HCT116 (cell line): ENCODE data around the gene HOXD8. TPM values are rescaled to one million over a fixed set of nuclear protein-coding genes. Genes with fewer than 3 reads are reported as not detected.

Experiments
- ATAC-seq: fragments of 200-7000 bp; cut with Tn5 transposase; 2 replicates; pipeline ENCODE4 v1.9.1; 2020; ENCODE audit warnings: mild to moderate bottlenecking, moderate library complexity
- BruUV-seq: library from RNA; stranded (reverse); fragments of 400-500 nt; replicated peaks from 2 replicates; lab custom pipeline; 2021; lab: Mats Ljungman, UMichigan
- CTCF ChIA-PET: fragments of 300-600 bp; sonication (Branson Sonifier 250); formaldehyde crosslinking; loops from one replicate; lab custom pipeline; 2021; ENCODE audit warnings: antibody characterized with exemption; lab: Charles Lee
- POLR2A ChIA-PET: fragments of 300-600, 350-600 bp; sonication (Branson Sonifier 250); formaldehyde crosslinking; loops from one replicate; lab custom pipeline; 2021; ENCODE audit warnings: antibody characterized with exemption; lab: Charles Lee
- RAD21 ChIA-PET, 2 experiments: fragments of 300-600 bp; sonication (Branson Sonifier 250); formaldehyde crosslinking; loops; one replicate each; lab custom pipeline; 2023; ENCODE audit warnings: low total read pairs in 2 of 2; ENCODE audit not compliant: uncharacterized antibody in 2 of 2, unreplicated experiment in 2 of 2, low non-redundant PET in 1 of 2; lab: Charles Lee
- DNase-seq: peaks from one replicate; pipeline ENCODE4 v3.0.0-alpha.2; 2010; ENCODE audit warnings: low read depth, low spot score
- H2AFZ ChIP-seq: fragments of 200-600 bp; shearing (Covaris generic), sonication (generic); 2 replicates; pipeline ENCODE4 v1.6.1; 2017; ENCODE audit warnings: low read depth, mixed run types, mixed read lengths, antibody characterized with exemption, low read length; ENCODE audit not compliant: poor library complexity, severe bottlenecking
- H3K27ac ChIP-seq: 2 replicates; pipeline ENCODE4 v1.5.1; 2012; ENCODE audit warnings: low read depth, low read length
- H3K27me3 ChIP-seq: fragments of 200-600 bp; sonication (generic); 2 replicates; pipeline ENCODE4 v1.6.1; 2016; ENCODE audit warnings: mixed run types, low read length, mixed read lengths; ENCODE audit not compliant: insufficient read depth
- H3K36me3 ChIP-seq, 2 experiments: fragments of 200-500 bp in 1 of 2; fragments of 200-600 bp in 1 of 2; sonication (Bioruptor generic) in 1 of 2; sonication (generic) in 1 of 2; 2 replicates each; pipeline versions ENCODE4 v1.5.1 to v1.6.1; 2014 to 2016; ENCODE audit warnings: low read length in 2 of 2, inconsistent platforms in 1 of 2, mixed read lengths in 1 of 2, mixed run types in 1 of 2; ENCODE audit not compliant: insufficient read depth in 2 of 2, control insufficient read depth in 1 of 2
- H3K4me1 ChIP-seq, 2 experiments: fragments of 200-600 bp in 1 of 2; sonication (generic) in 1 of 2; 2 replicates each; pipeline versions ENCODE4 v1.5.1 to v1.6.1; 2012 to 2017; ENCODE audit warnings: low read length in 2 of 2, inconsistent platforms in 1 of 2, mild to moderate bottlenecking in 1 of 2, mixed read lengths in 1 of 2, mixed run types in 1 of 2, moderate library complexity in 1 of 2; ENCODE audit not compliant: insufficient read depth in 2 of 2, control insufficient read depth in 1 of 2
- H3K4me2 ChIP-seq: fragments of 200-600 bp; sonication (generic); 2 replicates; pipeline ENCODE4 v1.6.1; 2017; ENCODE audit warnings: mixed run types, low read length, mixed read lengths
- H3K4me3 ChIP-seq, 2 experiments: fragments of 200-600 bp in 1 of 2; sonication (generic) in 1 of 2; replicated peaks in 1 of 2; 2 replicates each; pipeline ENCODE4 v1.5.1; 2011 to 2016; ENCODE audit warnings: low read length in 2 of 2, control low read depth in 1 of 2, low read depth in 1 of 2, mild to moderate bottlenecking in 1 of 2, mixed read lengths in 1 of 2, mixed run types in 1 of 2
- H3K79me2 ChIP-seq: fragments of 200-600 bp; sonication (generic); 2 replicates; pipeline ENCODE4 v1.6.1; 2017; ENCODE audit warnings: mild to moderate bottlenecking, mixed run types, low read length, moderate library complexity, mixed read lengths; ENCODE audit not compliant: insufficient read depth
- H3K9ac ChIP-seq: fragments of 200-600 bp; sonication (generic); 2 replicates; pipeline ENCODE4 v1.6.1; 2016; ENCODE audit warnings: low read length, mixed read lengths
- H3K9me2 ChIP-seq: fragments of 200-600 bp; sonication (generic), shearing (Covaris generic); 2 replicates; pipeline ENCODE4 v1.6.1; 2017; ENCODE audit warnings: mixed run types, mild to moderate bottlenecking, moderate library complexity; ENCODE audit not compliant: insufficient read depth
- H3K9me3 ChIP-seq, 2 experiments: fragments of 200-500 bp in 1 of 2; fragments of 200-600 bp in 1 of 2; sonication (Bioruptor generic) in 1 of 2; sonication (generic) in 1 of 2; 2 replicates each; pipeline ENCODE4 v1.6.1; 2014 to 2017; ENCODE audit warnings: low read length in 2 of 2, mixed read lengths in 2 of 2, inconsistent platforms in 1 of 2, low read depth in 1 of 2, mild to moderate bottlenecking in 1 of 2, mixed run types in 1 of 2, moderate library complexity in 1 of 2; ENCODE audit not compliant: control insufficient read depth in 1 of 2, insufficient read depth in 1 of 2
- H4K20me1 ChIP-seq: fragments of 200-600 bp; sonication (generic), shearing (Covaris generic); 2 replicates; pipeline ENCODE4 v1.6.1; 2017; ENCODE audit warnings: mixed run types, mild to moderate bottlenecking, moderate library complexity; ENCODE audit not compliant: insufficient read depth
- ATF3 ChIP-seq: IDR thresholded peaks from 2 replicates; pipeline ENCODE4 v1.6.1; 2012
- CEBPB ChIP-seq: IDR thresholded peaks from 2 replicates; pipeline ENCODE4 v1.6.1; 2012; ENCODE audit warnings: low read depth
- ELF1 ChIP-seq: IDR thresholded peaks from 2 replicates; pipeline ENCODE4 v1.6.1; 2012; ENCODE audit warnings: low read depth, borderline replicate concordance
- POLR2A ChIP-seq: IDR thresholded peaks from 2 replicates; pipeline ENCODE4 v1.7.0; 2011; ENCODE audit warnings: borderline replicate concordance; ENCODE audit not compliant: insufficient read depth, insufficient read length; ENCODE audit errors: extremely low read depth
- RAD21 ChIP-seq: IDR thresholded peaks from 2 replicates; pipeline ENCODE4 v1.6.1; 2012; ENCODE audit warnings: low read depth, mild to moderate bottlenecking
- REST ChIP-seq: IDR thresholded peaks from 2 replicates; pipeline ENCODE4 v1.6.1; 2012; ENCODE audit warnings: low read depth
- TCF7L2 ChIP-seq: IDR thresholded peaks from 2 replicates; pipeline ENCODE4 v1.7.0; 2011; ENCODE audit warnings: borderline replicate concordance, inconsistent platforms; ENCODE audit not compliant: insufficient read depth, insufficient read length; ENCODE audit errors: extremely low read depth
- ZNF274 ChIP-seq: fragments of 200-500 bp; sonication (Bioruptor generic); IDR thresholded peaks from 2 replicates; pipeline ENCODE4 v1.6.1; 2014; ENCODE audit warnings: mild to moderate bottlenecking, low read depth, low read length, inconsistent platforms
- intact Hi-C: fragments of 100-400 bp; cut with micrococcal nuclease; formaldehyde crosslinking; loops from 2 replicates; pipeline ENCODE4 v1.10.0; 2022
- total RNA-seq: library from RNA; stranded (reverse); gene quantifications from one replicate; pipeline ENCODE4 v1.2.1, GENCODE V29; 2021; ENCODE audit not compliant: unreplicated experiment
- TF ChIP-seq, protein P1 (sequence below), 3 experiments: fragments of 200-600 bp in 1 of 3; sonication (generic) in 1 of 3; IDR thresholded peaks in 2 of 3; conservative IDR thresholded peaks in 1 of 3; 2 replicates each; pipeline ENCODE4 v1.5.1; 2012 to 2017; ENCODE audit warnings: low read depth in 2 of 3, low read length in 2 of 3, antibody characterized with exemption in 1 of 3, borderline replicate concordance in 1 of 3, control low read depth in 1 of 3, mild to moderate bottlenecking in 1 of 3, mixed read lengths in 1 of 3, mixed run types in 1 of 3, moderate library complexity in 1 of 3; ENCODE audit not compliant: insufficient read depth in 1 of 3

The HOXD8 gene
- total RNA-seq, 1 experiment from 2014 or later = 6.0 TPM

DNA sequence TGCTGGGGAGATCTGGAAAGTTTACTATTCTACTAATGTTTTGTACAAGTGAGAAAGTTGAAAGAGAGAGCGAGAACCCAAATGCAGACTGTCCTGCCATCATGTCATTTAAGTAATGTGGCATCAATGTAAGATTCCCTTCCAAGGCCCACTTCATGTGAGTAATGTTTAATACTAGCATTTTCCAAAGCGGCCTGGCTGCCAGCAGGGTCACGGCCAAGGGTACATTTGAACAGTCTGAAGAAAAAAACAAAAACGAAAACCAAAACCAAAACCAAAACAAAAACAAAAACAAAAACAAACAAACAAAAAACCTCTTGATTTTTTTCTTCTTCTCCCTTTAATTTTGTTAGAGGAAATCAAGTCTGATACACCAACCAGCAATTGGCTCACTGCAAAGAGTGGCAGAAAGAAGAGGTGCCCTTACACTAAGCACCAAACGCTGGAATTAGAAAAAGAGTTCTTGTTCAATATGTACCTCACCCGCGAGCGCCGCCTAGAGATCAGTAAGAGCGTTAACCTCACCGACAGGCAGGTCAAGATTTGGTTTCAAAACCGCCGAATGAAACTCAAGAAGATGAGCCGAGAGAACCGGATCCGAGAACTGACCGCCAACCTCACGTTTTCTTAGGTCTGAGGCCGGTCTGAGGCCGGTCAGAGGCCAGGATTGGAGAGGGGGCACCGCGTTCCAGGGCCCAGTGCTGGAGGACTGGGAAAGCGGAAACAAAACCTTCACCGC lies 10.7 kb upstream of the HOXD8 start:
- TF ChIP-seq ZNF274 = no peak
- TF ChIP-seq, protein P1, sequence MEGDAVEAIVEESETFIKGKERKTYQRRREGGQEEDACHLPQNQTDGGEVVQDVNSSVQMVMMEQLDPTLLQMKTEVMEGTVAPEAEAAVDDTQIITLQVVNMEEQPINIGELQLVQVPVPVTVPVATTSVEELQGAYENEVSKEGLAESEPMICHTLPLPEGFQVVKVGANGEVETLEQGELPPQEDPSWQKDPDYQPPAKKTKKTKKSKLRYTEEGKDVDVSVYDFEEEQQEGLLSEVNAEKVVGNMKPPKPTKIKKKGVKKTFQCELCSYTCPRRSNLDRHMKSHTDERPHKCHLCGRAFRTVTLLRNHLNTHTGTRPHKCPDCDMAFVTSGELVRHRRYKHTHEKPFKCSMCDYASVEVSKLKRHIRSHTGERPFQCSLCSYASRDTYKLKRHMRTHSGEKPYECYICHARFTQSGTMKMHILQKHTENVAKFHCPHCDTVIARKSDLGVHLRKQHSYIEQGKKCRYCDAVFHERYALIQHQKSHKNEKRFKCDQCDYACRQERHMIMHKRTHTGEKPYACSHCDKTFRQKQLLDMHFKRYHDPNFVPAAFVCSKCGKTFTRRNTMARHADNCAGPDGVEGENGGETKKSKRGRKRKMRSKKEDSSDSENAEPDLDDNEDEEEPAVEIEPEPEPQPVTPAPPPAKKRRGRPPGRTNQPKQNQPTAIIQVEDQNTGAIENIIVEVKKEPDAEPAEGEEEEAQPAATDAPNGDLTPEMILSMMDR (IDR thresholded peaks at IDR 0.05 in 2 of 3, conservative IDR thresholded peaks at IDR 0.05 in 1 of 3; ENCODE audit: borderline replicate concordance in 1 of 3, insufficient read depth in 1 of 3, low read depth in 2 of 3, low read length in 2 of 3) = peak; percentile 59 to 76 (median 73); a peak in 5 of 6 replicates
- TF ChIP-seq ATF3 = no peak
- 0 out of 2 replicates have a peak, but pooled peaks have one; percentile 13 for TF ChIP-seq CEBPB
- no peak for TF ChIP-seq REST
- TF ChIP-seq POLR2A = no peak
- TF ChIP-seq ELF1 = no peak
- TF ChIP-seq RAD21 = peak; percentile 43
- peak; percentile 36 for TF ChIP-seq TCF7L2
- TF ChIP-seq, all 23 proteins: peak for 4
- no TSS peak for BruUV-seq
- H3K27ac ChIP-seq = no peak overlapping the region
- no peaks in the 10 kb centered on the region for H3K36me3 ChIP-seq
- peaks cover 0 to 5% of the 10 kb centered on the region in 2 experiments; a peak in 1 of 4 replicates for H3K4me1 ChIP-seq
- intact Hi-C loops = no loop called here
- no peaks in the 10 kb centered on the region for H3K79me2 ChIP-seq
- H3K27me3 ChIP-seq = no peaks in the 10 kb centered on the region
- DNase-seq (peak; percentile 69), ATAC-seq (peak; percentile 85)
- H2AFZ ChIP-seq = peak overlapping the region; percentile 81
- H4K20me1 ChIP-seq = no peaks in the 10 kb centered on the region
- H3K4me3 ChIP-seq = peak overlapping the region; percentile 35 to 51
- H3K9me3 ChIP-seq = no peaks in the 10 kb centered on the region
- ChIA-PET RAD21 (no interaction called here), CTCF (no interaction called here), POLR2A (no interaction called here)
- H3K4me2 ChIP-seq = peak overlapping the region; percentile 83
- H3K9me2 ChIP-seq = no peaks in the 10 kb centered on the region
- H3K9ac ChIP-seq = peak overlapping the region; percentile 34; the same call in 1 of the 2 replicates
